HepG2 (cell line): Measurements from ENCODE around the gene DGUOK.

Experiments used
- CBX1 ChIP-seq: IDR thresholded peaks from one replicate; pipeline ENCODE4 v1.6.1; 2016; ENCODE audit warnings: antibody characterized with exemption, low read depth
- NCOA5 ChIP-seq: sonication (generic); formaldehyde crosslinking; IDR thresholded peaks from 2 replicates; pipeline ENCODE4 v1.4.0; 2020; ENCODE audit warnings: missing genetic modification reagents
- NFRKB ChIP-seq: fragments of 450-650 bp; IDR thresholded peaks from 2 replicates; pipeline ENCODE4 v1.6.1; 2017
- PBX3 ChIP-seq: sonication (generic); formaldehyde crosslinking; IDR thresholded peaks from 2 replicates; pipeline ENCODE4 v1.8.1; 2023; ENCODE audit warnings: missing genetic modification reagents, inconsistent platforms, borderline replicate concordance
- POLR2AphosphoS5 ChIP-seq: IDR thresholded peaks from 2 replicates; pipeline ENCODE4 v1.6.1; 2012; ENCODE audit warnings: low read depth, low read length

GRCh38 chr2:73947412-73948018 is 20.8 kb downstream of the DGUOK start:
- no peak for TF ChIP-seq NFRKB
- no peak for TF ChIP-seq CBX1
- no peak for TF ChIP-seq POLR2AphosphoS5
- TF ChIP-seq PBX3: no peak
- TF ChIP-seq NCOA5 (CRISPR knock-in tag): no peak
